Neural progenitor cell (in vitro differentiated cells): Measurements from ENCODE around the gene NRG2.

ENCODE experiments used
- EZH2 ChIP-seq: fragments of 200-600 bp; sonication (generic); IDR thresholded peaks from 2 replicates; pipeline ENCODE4 v1.6.1; 2017; ENCODE audit warnings: antibody characterized with exemption, mild to moderate bottlenecking, moderate library complexity
- EZH2phosphoT487 ChIP-seq: fragments of 200-600 bp; sonication (generic); IDR thresholded peaks from 2 replicates; pipeline ENCODE4 v1.6.1; 2017; ENCODE audit warnings: antibody characterized with exemption
- TF ChIP-seq, protein P1 (sequence below): fragments of 200-600 bp; sonication (generic); IDR thresholded peaks from 2 replicates; pipeline ENCODE4 v1.5.1; 2017; ENCODE audit warnings: antibody characterized with exemption, mild to moderate bottlenecking

DNA sequence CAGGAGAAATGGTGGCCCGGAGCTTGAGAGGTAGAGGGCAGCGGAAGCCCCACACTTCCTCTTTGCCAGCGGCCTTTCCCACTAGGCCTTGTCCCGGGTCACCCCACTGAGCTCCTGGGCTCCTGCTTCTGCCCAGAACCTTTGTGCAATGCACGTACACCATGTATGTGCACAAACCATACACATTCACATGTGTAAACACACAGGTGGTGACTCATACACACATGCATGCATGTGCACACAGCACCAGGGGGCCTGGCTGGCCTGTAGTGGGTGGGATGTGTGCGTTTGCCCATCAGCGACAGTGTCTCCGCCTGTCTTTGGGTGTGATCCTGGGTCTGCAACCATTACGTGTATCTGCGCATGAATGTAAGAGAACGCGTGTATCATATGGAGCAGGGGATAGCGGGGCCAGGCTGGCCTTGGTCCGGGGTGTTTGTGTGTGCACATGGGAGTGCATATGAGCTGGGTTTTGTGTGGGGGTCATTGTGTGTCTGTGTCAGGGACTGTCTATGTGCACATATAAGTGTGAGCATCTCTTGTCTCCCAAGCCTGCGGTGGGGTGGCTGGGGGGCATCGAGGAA is 203.8 kb downstream of the NRG2 start:
- TF ChIP-seq EZH2phosphoT487 (no peak), EZH2 (no peak)
- TF ChIP-seq, protein P1, sequence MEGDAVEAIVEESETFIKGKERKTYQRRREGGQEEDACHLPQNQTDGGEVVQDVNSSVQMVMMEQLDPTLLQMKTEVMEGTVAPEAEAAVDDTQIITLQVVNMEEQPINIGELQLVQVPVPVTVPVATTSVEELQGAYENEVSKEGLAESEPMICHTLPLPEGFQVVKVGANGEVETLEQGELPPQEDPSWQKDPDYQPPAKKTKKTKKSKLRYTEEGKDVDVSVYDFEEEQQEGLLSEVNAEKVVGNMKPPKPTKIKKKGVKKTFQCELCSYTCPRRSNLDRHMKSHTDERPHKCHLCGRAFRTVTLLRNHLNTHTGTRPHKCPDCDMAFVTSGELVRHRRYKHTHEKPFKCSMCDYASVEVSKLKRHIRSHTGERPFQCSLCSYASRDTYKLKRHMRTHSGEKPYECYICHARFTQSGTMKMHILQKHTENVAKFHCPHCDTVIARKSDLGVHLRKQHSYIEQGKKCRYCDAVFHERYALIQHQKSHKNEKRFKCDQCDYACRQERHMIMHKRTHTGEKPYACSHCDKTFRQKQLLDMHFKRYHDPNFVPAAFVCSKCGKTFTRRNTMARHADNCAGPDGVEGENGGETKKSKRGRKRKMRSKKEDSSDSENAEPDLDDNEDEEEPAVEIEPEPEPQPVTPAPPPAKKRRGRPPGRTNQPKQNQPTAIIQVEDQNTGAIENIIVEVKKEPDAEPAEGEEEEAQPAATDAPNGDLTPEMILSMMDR: no peak
